H4 (cell line): Measurements from ENCODE around the gene MAD2L1BP. TPM values are rescaled to one million over a fixed set of nuclear protein-coding genes. Genes with fewer than 3 reads are reported as not detected.
"Not testable (repeated sequence)": the region's sequence is repeated elsewhere in the genome, so short reads cannot be mapped to it uniquely, and the experiment has no call there.

Experiments
- DNase-seq: peaks from one replicate; pipeline ENCODE4 v3.0.0-alpha.2; 2015; ENCODE audit warnings: low spot score
- total RNA-seq: library from RNA; depleted of rRNA; stranded (reverse); fragments of >200 nt; shearing (Covaris generic); gene quantifications from 2 replicates; pipeline ENCODE4 v1.2.3, GENCODE V29; 2014; rRNA removed

The MAD2L1BP gene
- 75.9 and 83.8 TPM in 2 replicates for total RNA-seq

- DNase-seq, result peak; percentile 83
Measured at GRCh38 chr6:43635387-43636307, at the start of gene MAD2L1BP. Gene MAD2L1BP (plus strand): TSS chr6:43635840. CDS start chr6:43635876, 36 bp downstream.

DNA sequence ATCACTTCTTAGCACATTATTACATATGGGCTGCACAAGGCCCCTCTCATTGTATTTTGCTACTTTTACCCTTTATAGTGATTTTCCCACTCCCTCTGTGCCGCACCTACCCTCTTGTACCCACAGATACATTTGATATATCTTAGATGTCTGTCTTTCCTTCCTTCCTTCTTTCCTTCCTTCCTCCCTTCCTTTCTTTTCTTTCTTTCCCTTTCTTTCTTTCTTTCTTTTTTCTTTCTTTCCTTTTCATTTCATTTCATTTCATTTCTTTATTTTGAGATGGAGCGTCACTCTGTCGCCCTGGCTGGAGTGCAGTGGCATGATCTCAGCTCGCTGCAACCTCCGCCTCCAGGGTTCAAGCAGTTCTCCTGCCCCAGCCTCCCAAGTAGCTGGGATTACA, 47.4 kb upstream of the MAD2L1BP start:
- no peak for DNase-seq

GRCh38 chr6:43589564-43589963, 46.1 kb upstream of the MAD2L1BP start:
- not testable (repeated sequence) for DNase-seq

DNA sequence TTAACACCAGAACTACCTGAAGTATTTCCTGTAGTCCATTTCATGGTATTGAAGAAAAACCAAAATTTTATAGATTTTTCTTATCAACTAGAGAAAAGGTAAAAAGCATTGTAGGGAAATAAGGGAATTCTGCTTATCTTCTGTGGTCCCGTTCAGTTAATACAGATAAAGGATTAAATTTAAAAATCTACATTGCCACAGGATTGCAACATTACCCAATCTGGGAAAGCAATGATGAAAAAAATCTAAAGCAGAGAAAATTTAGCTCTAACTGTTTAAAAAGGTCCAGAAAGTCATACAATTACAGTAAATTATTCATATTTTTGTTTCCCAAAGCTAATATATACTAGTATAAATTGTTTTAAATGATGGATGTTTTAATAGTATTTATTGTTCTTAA, 41.7 kb upstream of the MAD2L1BP start:
- no peak for DNase-seq

DNA sequence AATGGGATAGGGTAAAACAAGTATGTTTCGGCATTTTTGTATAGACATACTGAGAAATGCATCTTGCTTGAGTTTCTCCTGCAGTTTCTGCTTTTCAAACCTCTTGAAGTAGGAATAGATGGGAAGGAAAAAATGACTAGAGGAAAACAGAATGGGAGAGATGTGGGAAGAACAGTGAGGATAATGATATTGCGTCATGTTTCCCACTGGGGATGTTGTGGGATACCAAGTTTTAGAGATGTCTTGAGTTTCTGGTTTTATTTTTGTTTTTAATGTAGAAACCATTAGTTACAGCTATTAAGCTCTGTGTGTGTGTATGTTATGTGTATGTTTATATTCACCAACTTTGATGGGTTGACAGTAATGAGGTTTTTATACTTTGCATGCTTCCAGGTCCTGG, 35.0 kb upstream of the MAD2L1BP start:
- no peak for DNase-seq

DNA sequence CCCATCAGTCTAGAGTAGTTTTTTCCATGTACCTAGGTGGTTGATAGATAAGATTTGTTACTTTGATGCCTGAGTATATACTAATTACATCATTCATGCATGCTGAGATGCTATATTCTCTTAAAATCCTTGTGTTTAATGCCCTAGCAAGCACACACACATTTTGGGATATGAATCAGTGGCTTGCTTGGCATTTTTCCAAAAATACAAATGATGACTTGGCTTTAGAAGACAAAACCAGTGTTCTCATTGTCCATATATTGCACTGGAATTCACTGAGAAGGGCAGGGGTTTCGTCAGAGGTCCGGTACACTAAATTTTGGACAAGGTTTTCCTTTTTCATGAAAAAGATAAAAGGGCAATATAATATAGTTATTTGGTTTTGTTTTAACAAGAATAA, 31.5 kb upstream of the MAD2L1BP start:
- DNase-seq, result no peak

DNA sequence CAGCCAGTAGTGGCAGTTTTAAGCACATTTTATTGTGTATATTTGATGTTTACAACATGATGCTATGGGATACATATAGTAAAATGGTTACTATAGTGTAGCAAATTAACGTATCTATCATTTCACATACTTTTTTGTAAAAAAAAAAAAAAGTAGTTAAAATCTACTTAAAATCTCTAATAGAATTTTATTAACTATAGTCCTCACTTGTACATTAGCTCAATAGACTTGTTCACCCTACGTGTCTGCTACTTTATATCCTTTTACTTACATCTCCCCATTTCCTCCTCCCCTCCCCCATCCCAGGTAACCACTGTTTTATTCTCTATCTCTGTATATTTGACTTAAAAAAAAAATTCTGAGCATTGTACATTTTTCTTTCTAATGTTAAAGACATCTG, 29.6 kb upstream of the MAD2L1BP start:
- no peak for DNase-seq

GRCh38 chr6:43608310-43608763, 27.3 kb upstream of the MAD2L1BP start:
- peak; percentile 75 for DNase-seq

- DNase-seq, result no peak
Measured at GRCh38 chr6:43608807-43609206, 26.8 kb upstream of the MAD2L1BP start.

DNA sequence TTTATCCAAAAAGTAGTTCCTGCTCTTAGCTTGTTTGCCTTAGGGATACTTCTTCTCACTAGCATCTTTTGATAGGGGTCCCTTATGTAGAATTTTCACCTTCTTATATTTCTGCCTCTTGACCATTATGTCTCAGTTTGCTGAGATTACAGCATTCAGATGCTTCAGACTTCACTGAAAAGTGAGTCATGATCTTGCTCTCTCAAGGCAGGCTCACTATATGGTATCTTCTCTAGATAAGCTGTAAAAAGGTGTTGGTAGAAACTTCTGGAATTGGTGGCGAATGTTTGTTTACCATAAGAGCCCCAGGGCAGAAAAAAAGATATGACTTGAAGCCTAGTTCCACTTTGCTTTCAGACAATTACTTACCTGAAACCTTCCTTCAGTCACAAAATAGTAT, 26.2 kb upstream of the MAD2L1BP start:
- DNase-seq, result no peak

- no peak for DNase-seq
Measured at GRCh38 chr6:43610431-43610830, 25.2 kb upstream of the MAD2L1BP start.

GRCh38 chr6:43613721-43614395, 21.8 kb upstream of the MAD2L1BP start:
- DNase-seq, result no peak

DNA sequence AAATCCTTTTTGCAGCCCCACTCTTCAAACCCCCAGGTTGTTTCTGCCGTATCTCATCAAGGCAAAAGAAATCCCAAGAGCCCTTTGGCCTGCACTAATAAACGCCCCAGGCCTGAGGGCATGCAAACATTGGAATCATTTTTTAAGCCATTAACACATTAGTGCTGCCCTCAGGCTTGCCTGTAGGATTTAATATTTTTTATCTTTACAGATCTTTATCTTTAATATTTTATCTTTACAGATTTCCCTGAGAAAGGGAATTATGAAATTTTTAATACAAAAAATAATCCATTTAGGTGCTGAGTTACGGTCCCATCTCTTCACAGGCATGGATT, 21.3 kb upstream of the MAD2L1BP start:
- no peak for DNase-seq

DNA sequence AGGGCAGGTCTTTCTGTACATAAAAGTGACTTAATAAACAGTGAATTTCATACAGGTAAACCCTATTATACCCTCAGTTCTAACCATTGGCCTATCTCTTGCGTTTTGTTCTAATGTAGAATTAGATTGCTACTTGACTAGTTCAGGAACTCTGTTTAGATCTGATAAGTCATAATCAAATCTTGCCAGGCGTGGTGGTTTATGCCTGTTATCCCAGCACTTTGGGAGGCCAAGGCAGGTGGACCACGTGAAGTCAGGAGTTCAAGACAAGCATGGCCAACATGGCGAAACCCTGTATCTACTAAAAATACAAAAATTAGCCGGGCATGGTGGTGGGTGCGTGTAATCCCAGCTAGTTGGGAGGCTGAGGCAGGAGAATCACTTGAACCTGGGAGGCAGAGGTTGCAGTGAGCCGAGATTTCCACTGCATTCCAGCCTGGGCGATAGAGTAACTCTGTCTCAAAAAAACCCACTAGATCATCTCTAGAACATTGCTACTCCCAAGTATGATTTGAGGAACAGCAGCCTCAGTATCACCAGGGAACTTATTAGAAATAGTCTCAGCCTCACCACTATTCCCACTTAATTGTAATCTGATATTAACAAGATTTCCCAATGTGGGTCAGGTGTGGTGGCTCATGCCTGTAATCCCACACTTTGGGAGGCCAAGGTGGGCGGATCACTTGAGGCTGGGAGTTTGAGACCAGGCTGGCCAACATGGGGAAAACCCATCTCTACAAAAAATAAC, 18.7 kb upstream of the MAD2L1BP start:
- DNase-seq, result no peak

DNA sequence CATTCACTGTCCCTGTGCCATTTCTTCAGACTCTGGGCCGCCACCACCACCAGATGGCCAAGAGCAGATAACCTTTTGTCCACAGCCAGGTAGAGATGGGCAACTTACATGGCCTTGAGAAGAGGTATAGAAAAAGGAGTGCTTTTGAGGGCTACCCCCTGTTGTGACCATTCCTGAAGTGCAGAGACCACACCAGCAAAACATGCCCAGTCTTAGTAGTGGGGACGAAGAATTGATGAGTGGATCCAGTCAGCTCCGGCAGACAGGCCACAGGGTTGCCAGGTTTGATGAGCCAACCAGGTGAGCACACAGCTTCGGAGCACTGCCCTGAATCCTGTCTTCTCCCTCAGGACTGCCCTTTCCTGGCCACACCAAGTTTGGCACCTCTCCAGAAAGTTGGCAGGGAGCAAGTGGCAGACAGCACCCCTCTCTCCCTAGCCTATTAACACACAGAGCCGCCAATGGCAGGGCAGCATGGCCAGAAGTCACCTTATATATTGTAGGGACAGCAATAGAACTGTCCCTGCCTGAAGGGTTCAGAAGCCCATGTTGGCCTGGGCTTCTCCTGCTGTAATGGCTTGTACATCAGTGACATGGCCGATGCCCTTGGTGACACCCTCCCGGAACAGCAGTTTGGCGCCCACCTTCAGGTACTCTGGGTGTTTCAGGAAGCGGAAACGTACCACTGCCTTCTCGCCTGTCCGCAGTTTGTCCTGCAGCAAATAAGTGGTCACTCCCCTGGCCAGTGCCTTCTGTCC, 14.4 kb upstream of the MAD2L1BP start:
- DNase-seq, result no peak

DNA sequence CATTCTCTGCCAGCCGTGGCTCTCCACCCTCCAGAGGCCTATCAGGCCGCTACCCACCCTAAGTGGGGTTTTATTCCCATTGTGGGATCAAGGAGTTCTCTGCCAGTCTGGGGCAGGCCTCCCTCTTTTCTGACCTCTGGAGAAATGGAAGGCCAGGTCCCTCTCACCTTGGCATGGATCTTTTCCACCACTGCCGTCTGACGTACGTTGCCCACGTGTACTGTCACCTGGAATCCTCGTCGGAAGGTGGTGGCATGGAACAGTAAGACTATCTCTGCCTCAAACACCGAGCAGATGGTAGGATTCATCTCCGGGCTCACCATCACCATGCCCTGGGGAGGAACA, 13.8 kb upstream of the MAD2L1BP start:
- no peak for DNase-seq

DNA sequence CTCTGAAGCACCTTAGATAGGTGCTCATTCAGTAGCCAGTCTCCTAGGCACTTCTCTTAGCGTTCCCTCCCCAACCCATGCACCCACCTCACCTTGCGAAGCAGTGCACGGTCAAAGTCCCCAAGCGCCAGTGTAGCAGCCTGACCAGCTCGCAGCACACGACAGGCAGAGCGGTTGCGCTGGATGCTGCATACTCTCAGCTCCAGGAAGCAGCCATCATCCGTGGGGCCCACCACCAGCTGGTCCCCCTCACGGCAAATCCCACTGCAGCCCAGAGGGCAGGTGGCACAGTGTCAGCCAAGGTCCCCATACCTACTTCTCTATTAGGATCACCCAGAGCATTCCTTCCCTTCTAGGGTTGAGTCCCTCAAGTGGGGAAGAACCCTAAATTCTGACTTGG, 13.1 kb upstream of the MAD2L1BP start:
- DNase-seq, result no peak

DNA sequence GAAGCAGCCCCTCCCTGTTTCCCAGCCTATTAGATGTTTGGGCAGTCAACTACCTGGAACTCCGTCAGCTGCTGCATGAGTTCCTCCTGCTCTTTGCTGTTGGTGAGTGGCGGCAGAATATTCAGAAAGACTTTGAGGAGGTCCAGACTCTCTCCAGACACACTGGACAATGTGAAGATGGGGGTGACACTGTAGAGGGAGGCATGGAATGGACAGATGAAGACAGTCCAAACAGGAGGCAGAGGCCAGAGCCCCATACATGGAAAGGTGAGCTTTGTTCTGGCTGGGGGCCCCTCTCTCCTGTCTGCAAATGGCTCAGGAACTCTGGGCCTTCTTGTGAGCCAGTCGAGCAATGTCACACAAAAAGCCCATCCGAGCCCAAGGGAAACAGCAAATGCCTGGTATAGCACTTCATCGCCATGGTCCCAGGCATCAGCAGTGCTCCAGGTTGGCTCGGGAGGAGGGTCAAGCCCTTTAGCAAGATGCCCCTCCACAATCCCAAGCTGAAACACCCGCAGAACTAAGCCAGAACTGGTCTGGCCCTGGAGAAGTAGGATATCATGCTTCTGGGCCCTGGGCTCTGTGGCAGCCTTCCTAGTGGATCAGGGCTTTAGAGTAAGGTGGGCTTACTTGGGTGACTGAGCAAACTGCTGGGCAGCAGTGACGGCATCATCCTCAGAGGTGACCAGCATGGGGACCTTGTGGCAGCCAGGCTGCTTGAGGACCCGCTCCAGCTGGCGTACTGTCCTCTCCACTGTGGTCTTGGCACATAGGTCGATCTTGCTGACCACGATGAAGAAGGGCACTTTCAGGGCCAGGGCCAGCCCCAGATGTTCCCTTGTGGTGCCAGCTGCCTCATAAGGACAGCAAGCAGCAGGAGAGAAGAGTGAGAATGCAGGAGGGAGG, 11.5 kb upstream of the MAD2L1BP start:
- DNase-seq, result no peak

GRCh38 chr6:43624786-43625288, 10.8 kb upstream of the MAD2L1BP start:
- no peak for DNase-seq

GRCh38 chr6:43625393-43625992, 10.1 kb upstream of the MAD2L1BP start:
- DNase-seq, result no peak
